Left ventricle myocardium superior (tissue), 1 donor: Measurements from ENCODE around the gene THPO. TPM values are rescaled to one million over a fixed set of nuclear protein-coding genes. Genes with fewer than 3 reads are reported as not detected.

Experiments
- ATAC-seq: fragments of 200-7000 bp; cut with Tn5 transposase; one replicate; pipeline ENCODE4 v1.9.1; 2020; ENCODE audit warnings: mild to moderate bottlenecking, moderate library complexity
- DNase-seq: peaks from one replicate; pipeline ENCODE4 v3.0.0-alpha.2; 2020
- intact Hi-C: fragments of 100-400 bp; cut with micrococcal nuclease; formaldehyde crosslinking; loops from one replicate; pipeline ENCODE4 v1.11.0; 2022
- total RNA-seq: library from RNA; stranded (reverse); fragmentation: NEBNext Ultra II Directional; extraction: Animal tissue kit (Norgen Biotek cat#: 25700); gene quantifications from one replicate; pipeline ENCODE4 v1.2.1, GENCODE V29; 2021
- donor health status: DM: no; HTN: yes; CAD: no; lungs with severe emphysema.

The THPO gene
- total RNA-seq, 1 donor from 2014 or later = 0.37 TPM

- DNase-seq (peak; percentile 82), ATAC-seq (peak; percentile 88)
- intact Hi-C loops = loop anchor here (10.0 kb wide), 2 partner anchors 143 to 173 kb away; no protein-coding TSS in a partner anchor
Measured at GRCh38 chr3:184371570-184372018, 6.4 kb downstream of the THPO start.

- ATAC-seq (peak; percentile 39), DNase-seq (no peak)
- intact Hi-C loops = no loop called here
Measured at GRCh38 chr3:184368586-184369183, 9.3 kb downstream of the THPO start.

DNA sequence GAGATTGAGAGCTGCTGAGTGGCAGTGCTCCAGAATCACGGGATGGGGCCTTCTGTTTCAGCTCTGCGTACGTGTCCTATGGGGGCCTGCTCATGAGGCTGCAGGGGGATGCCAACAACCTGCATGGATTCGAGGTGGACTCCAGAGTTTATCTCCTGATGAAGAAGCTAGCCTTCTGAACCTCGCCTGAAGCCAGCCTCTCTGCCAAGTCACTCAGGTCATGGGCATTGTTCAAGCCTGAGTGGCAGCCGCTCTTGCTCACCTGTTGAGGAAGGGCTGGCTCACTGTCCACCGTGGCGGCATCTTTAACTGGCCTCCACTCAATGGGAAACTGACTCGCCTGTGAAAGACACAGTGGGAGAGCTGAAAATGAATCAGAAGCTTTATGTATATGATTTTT is 9.9 kb downstream of the THPO start:
- no peak for ATAC-seq
- intact Hi-C loops = no loop called here
- DNase-seq = no peak

- intact Hi-C loops = no loop called here
- no peak for ATAC-seq
Measured at GRCh38 chr3:184366619-184367289, 11.3 kb downstream of the THPO start.

DNA sequence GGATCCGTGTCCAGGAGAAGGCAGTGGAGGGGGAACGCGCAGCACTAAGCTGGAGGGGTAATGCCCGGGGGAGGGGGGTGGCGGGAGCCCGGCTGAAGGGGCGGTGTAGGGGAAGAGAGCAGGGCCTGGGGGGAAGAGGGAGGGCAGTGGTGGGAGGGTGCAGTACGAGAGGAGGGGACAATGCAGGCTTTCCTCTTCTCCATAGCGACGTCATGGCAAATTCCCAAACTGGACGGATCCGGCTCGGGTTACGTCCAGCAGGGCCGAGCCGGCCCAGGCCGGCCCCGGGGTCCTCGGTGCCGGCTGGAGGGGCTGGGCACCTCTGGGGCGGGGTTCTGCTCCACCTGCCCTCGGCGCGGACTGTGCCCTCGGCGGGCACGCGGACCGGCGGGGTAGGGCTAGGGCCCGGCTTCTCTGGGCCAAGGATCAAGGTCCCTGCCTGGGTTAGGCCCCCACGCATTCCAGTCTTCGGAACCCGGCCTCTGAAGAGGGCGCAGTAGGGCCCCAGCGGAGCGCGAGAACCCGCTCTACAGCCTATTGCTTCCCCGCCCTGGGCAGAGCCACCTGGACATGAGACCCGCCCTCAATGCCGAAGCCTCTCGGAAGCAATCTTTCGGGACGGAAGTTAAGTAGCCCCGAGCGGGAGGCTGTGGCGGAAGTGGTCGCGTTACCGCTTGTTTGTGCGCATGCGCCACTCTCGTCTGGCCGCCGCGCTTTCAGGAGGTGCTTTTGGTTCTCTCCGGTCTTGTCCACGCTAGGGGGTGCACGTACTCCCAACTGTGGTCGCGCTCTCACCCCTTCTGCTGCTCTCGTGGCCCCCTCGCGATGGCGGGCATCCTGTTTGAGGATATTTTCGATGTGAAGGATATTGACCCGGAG is 15.1 kb downstream of the THPO start:
- DNase-seq = peak; percentile 97
- ATAC-seq = peak; percentile 80
- intact Hi-C loops = no loop called here

More at GRCh38 chr3:184366619-184367289, 11.3 kb downstream of the THPO start:
- no peak for DNase-seq

- intact Hi-C loops = no loop called here
- peak; percentile 51 for ATAC-seq
- peak; percentile 77 for DNase-seq
Measured at GRCh38 chr3:184361932-184362667, 15.9 kb downstream of the THPO start.

GRCh38 chr3:184361532-184361931 is 16.5 kb downstream of the THPO start, which contains the start of the genes CLCN2 and POLR2H:
Gene CLCN2, minus strand, starts transcription at chr3:184361605. Its CDS starts 126 bp downstream, at chr3:184361479.
Gene POLR2H, plus strand, starts transcription at chr3:184361710. Its CDS starts 1,783 bp downstream, at chr3:184363493.
- intact Hi-C loops = no loop called here
- ATAC-seq = peak; percentile 69
- DNase-seq = peak; percentile 78

GRCh38 chr3:184360929-184361531 is 17.0 kb downstream of the THPO start:
- intact Hi-C loops = no loop called here
- ATAC-seq (no peak), DNase-seq (no peak)

DNA sequence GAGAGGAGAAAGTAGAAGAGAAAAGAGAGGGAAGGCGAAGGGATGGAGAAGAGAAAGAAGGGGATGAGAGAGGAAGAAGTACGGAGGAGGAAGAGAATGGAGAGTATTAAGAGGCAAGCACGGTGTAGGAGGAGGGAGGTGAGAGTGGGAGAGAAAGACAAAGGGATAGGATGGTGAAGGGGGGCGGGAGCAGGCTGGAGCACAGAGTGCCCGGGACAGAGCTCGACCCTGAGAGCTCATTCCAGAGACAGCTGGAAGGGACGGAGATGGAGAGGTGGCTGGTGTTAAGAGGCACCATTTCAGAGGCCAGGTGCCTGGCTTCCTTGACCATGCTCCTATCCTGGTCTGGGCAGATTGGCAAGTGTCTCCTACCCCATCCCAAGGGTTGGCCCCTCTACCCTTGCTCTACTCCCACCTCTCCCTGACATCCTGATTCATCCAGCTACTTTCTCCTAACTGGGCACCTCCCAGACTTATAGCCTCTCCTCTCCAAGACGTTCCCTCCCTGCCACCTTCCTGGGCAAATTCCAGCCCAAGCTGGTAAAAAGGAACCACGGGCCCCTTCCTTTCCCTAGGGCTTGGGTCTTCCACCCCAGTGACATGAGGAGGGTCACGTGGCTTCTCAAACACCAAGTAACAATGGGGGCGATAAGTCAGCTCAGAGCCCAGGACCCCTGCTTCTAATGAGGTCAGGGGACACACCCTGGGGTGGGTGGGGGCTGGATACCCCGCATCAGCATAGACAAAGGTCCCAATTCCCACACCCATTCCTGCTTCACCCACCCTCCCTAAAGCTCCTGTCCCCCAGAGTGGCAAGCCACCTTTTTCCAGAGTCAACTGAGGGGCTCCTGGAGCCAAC is 17.7 kb downstream of the THPO start:
- intact Hi-C loops = no loop called here
- DNase-seq = no peak
- no peak for ATAC-seq

DNA sequence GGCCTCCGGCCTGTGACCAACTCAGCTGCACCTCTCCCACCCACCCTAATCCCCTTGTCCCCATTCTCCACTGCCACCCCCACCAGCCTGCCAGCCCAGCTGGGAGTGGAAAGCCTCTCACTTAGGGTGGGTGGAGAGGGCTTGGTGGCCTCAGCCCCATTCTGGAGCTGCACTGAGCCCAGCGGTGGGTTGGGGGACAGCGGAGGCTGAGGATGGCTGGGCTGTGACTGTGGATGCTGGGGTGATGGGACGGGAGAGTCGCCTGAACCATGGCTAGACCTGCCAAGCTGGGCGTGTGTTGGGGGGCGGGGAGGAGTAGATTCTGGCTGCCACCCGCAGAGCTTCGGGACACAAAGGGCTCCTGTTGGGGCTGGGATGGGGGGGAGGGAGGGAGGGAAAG is 18.4 kb downstream of the THPO start:
- DNase-seq = no peak
- intact Hi-C loops = no loop called here
- ATAC-seq = no peak

DNA sequence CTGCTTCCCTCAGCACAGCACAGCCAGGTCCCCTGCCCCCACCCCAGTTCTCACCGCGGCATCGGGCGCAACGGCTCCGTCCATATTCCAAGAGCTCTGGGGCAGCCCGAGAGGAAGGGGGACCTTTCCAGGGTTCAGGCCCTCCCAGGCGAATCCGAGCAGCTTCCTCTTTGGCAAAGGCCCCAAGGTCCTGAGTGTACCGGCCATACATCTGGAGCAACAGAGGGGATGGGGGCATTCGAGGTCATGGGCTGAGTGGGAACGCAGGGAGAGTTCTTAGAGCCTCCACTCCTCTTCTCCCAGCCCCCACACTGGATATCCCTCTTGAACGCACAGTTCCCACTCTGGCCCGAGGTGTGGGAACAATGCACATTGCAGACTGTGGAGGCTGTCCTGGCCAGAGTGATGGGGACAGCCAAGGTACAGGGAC is 19.1 kb downstream of the THPO start:
- intact Hi-C loops = no loop called here
- DNase-seq (peak; percentile 28), ATAC-seq (no peak)

GRCh38 chr3:184358124-184358767 is 19.8 kb downstream of the THPO start:
- DNase-seq (no peak), ATAC-seq (no peak)
- intact Hi-C loops = no loop called here

GRCh38 chr3:184357248-184358123 is 20.5 kb downstream of the THPO start:
- DNase-seq (no peak), ATAC-seq (no peak)
- intact Hi-C loops = no loop called here

GRCh38 chr3:184355261-184356040 is 22.6 kb downstream of the THPO start:
- DNase-seq (peak; percentile 18), ATAC-seq (no peak)
- intact Hi-C loops = no loop called here

GRCh38 chr3:184354754-184355153 is 23.3 kb downstream of the THPO start:
- no peak for ATAC-seq
- intact Hi-C loops = no loop called here

More at GRCh38 chr3:184354754-184355153, 23.3 kb downstream of the THPO start:
- no peak for DNase-seq
